ENCODE measurements around the gene TEX54. TPM values are rescaled to one million over a fixed set of nuclear protein-coding genes. Genes with fewer than 3 reads are reported as not detected.

Gene TEX54
- total and polyA plus RNA-seq, 11 donors: not detected

GRCh38 chr11:62787005-62787759 is 45.5 kb downstream of the TEX54 start, which contains the start of gene TMEM179B:
Gene TMEM179B, plus strand, starts transcription at chr11:62787402. Its CDS starts 30 bp downstream, at chr11:62787432.
- H3K4me3 ChIP-seq: peak within 1 kb of the TSS; percentile 83 to 100 (median 92)
- peaks cover 0 to 48% (median 32%) of the 10 kb centered on the region in 9 donors for H3K36me3 ChIP-seq
- peak within 1 kb of the TSS; percentile 88 to 100 (median 98) for H3K27ac ChIP-seq
- DNase-seq: peak; percentile 96 to 99 (median 99)
- peaks cover 6 to 54% (median 43%) of the 10 kb centered on the region in 12 donors for H3K4me1 ChIP-seq
- TF ChIP-seq POLR2A (IDR thresholded peaks at IDR 0.05) (peak; percentile 81 to 97), CTCF (IDR thresholded peaks at IDR 0.05) (peak in 6 of 12 donors; percentile 28 to 60 (median 46))
- peak; percentile 81 to 90 (median 89) for ATAC-seq
- 0% methylated on average over 33 to 88 of the region's 88 CpGs for WGBS, 4 donors
- no peaks in the 10 kb centered on the region for H3K27me3 ChIP-seq
- intact Hi-C loops (cut with DNase I): loop anchor here in 9 of 10 donors (2.0 to 5.0 kb wide), 8 partner anchors 16 to 95 kb away; partner anchors contain the start of genes NXF1 (in 1 of the 9), SLC3A2 (in 1 of the 9), STX5 (in 1 of the 9) and TAF6L (in 1 of the 9)
- no peaks in the 10 kb centered on the region for H3K9me3 ChIP-seq

GRCh38 chr11:62786318-62787004 is 46.2 kb downstream of the TEX54 start:
- H3K4me1 ChIP-seq: peaks cover 6 to 49% (median 41%) of the 10 kb centered on the region in 12 donors
- H3K27ac ChIP-seq: peak overlapping the region; percentile 88 to 100 (median 98)
- DNase-seq: peak; percentile 90 to 93 (median 91)
- TF ChIP-seq POLR2A (IDR thresholded peaks at IDR 0.05) (no peak), CTCF (IDR thresholded peaks at IDR 0.05) (peak in 11 of 12 donors; percentile 92 to 98 (median 94))
- WGBS, 4 donors: 1% methylated on average over 21 to 51 of the region's 51 CpGs
- H3K27me3 ChIP-seq: no peaks in the 10 kb centered on the region
- peak; percentile 55 to 85 (median 84) for ATAC-seq
- H3K4me3 ChIP-seq: peak overlapping the region; percentile 83 to 100 (median 92)
- no peaks in the 10 kb centered on the region for H3K9me3 ChIP-seq
- peaks cover 0 to 50% (median 35%) of the 10 kb centered on the region in 9 donors for H3K36me3 ChIP-seq
- intact Hi-C loops (cut with DNase I): loop anchor here (1.0 to 5.0 kb wide), 10 partner anchors 16 to 96 kb away; partner anchors contain the start of genes NXF1 (in 1 of the 10), SLC3A2 (in 1 of the 10), STX5 (in 1 of the 10) and TAF6L (in 1 of the 10)

- WGBS, 4 donors: 87 to 98% (median 89%) methylated on average over 7 of the region's 7 CpGs
- DNase-seq (peak in 1 of 5 donors; percentile 27), ATAC-seq (no peak)
- H3K9me3 ChIP-seq: no peaks in the 10 kb centered on the region
- H3K4me3 ChIP-seq: no peak overlapping the region
- no peak for TF ChIP-seq POLR2A (IDR thresholded peaks at IDR 0.05)
- TF ChIP-seq CTCF (IDR thresholded peaks at IDR 0.05): no peak
- intact Hi-C loops (cut with DNase I): no loop called here
- no peak overlapping the region for H3K27ac ChIP-seq
- no peaks in the 10 kb centered on the region for H3K27me3 ChIP-seq
- H3K4me1 ChIP-seq: peaks cover 6 to 13% (median 10%) of the 10 kb centered on the region in 12 donors
- H3K36me3 ChIP-seq: peaks cover 0 to 58% (median 41%) of the 10 kb centered on the region in 9 donors
Measured at GRCh38 chr11:62782753-62783152, 49.9 kb downstream of the TEX54 start.

Small RNA genes within 50 kb of the gene (microRNA-seq; reads per million reads assigned to microRNA genes)
- 0.77 to 4.3 (median 2.2) reads per million in 4 donors for gene MIR6514
- gene MIR6748: 0 to 0.41 (median 0.10) reads per million in 4 donors

Other genes with a start within 250 kb of the TEX54 start
- gene TUT1, start 241.3 kb downstream of the TEX54 start, total RNA-seq: 10 to 100 TPM in 7 of 9 donors, 1 to 10 TPM in 2; 6.3 to 16.3 (median 11.3) TPM
- gene TUT1, start 241.3 kb downstream of the TEX54 start, polyA plus RNA-seq: 10 to 100 TPM in 1 of 2 donors, 1 to 10 TPM in 1; 8.5 to 12.2 TPM
- 10 to 100 TPM; 24.1 to 55.3 (median 33.7) TPM for gene MTA2, start 231.0 kb downstream of the TEX54 start, total RNA-seq
- gene MTA2, start 231.0 kb downstream of the TEX54 start, polyA plus RNA-seq: 10 to 100 TPM; 18.4 to 40.3 TPM
- gene EML3, start 220.1 kb downstream of the TEX54 start, total RNA-seq: 10 to 100 TPM in 8 of 9 donors, 1 to 10 TPM in 1; 8.8 to 40.9 (median 16.2) TPM
- 10 to 100 TPM; 14.7 to 15.3 TPM for gene EML3, start 220.1 kb downstream of the TEX54 start, polyA plus RNA-seq
- 1 to 10 TPM; 1.5 to 5.8 (median 2.1) TPM for gene ROM1, start 219.6 kb downstream of the TEX54 start, total RNA-seq
- 1 to 10 TPM; 2.9 to 5.3 TPM for gene ROM1, start 219.6 kb downstream of the TEX54 start, polyA plus RNA-seq
- gene B3GAT3, start 210.9 kb downstream of the TEX54 start, total RNA-seq: 10 to 100 TPM in 7 of 9 donors, 1 to 10 TPM in 2; 9.2 to 20.5 (median 12.3) TPM
- gene B3GAT3, start 210.9 kb downstream of the TEX54 start, polyA plus RNA-seq: 10 to 100 TPM; 19.1 to 38.1 TPM
- 100 to 1,000 TPM in 4 of 9 donors, 10 to 100 TPM in 5; 64.4 to 182 (median 99.1) TPM for gene GANAB, start 186.2 kb downstream of the TEX54 start, total RNA-seq
- gene GANAB, start 186.2 kb downstream of the TEX54 start, polyA plus RNA-seq: 100 to 1,000 TPM in 1 of 2 donors, 10 to 100 TPM in 1; 49.3 to 113 TPM
- 10 to 100 TPM in 7 of 9 donors, 1 to 10 TPM in 2; 9.1 to 23.2 (median 11.5) TPM for gene INTS5, start 179.5 kb downstream of the TEX54 start, total RNA-seq
- gene INTS5, start 179.5 kb downstream of the TEX54 start, polyA plus RNA-seq: 10 to 100 TPM in 1 of 2 donors, 1 to 10 TPM in 1; 3.3 to 15.5 TPM
- gene C11orf98, start 167.6 kb downstream of the TEX54 start, total RNA-seq: 10 to 100 TPM; 24.0 to 56.2 (median 28.5) TPM
- 100 to 1,000 TPM in 1 of 2 donors, 10 to 100 TPM in 1; 75.1 to 191 TPM for gene C11orf98, start 167.6 kb downstream of the TEX54 start, polyA plus RNA-seq
- gene CSKMT, start 167.5 kb downstream of the TEX54 start, total RNA-seq: 1 to 10 TPM in 7 of 9 donors, under 1 TPM in 2; 0.38 to 8.7 (median 4.2) TPM
- gene CSKMT, start 167.5 kb downstream of the TEX54 start, polyA plus RNA-seq: 1 to 10 TPM; 4.4 to 6.6 TPM
- 1 to 10 TPM; 5.3 to 8.8 (median 5.9) TPM for gene UQCC3, start 161.2 kb downstream of the TEX54 start, total RNA-seq
- gene UQCC3, start 161.2 kb downstream of the TEX54 start, polyA plus RNA-seq: 10 to 100 TPM; 11.5 to 15.8 TPM
- gene LBHD1, start 160.6 kb downstream of the TEX54 start, total RNA-seq: 1 to 10 TPM; 1.8 to 6.3 (median 2.9) TPM
- gene LBHD1, start 160.6 kb downstream of the TEX54 start, polyA plus RNA-seq: 1 to 10 TPM; 1.4 to 1.8 TPM
- 100 to 1,000 TPM in 1 of 9 donors, 10 to 100 TPM in 8; 69.2 to 116 (median 83.1) TPM for gene UBXN1, start 153.8 kb downstream of the TEX54 start, total RNA-seq
- gene UBXN1, start 153.8 kb downstream of the TEX54 start, polyA plus RNA-seq: 100 to 1,000 TPM in 1 of 2 donors, 10 to 100 TPM in 1; 88.7 to 188 TPM
- gene LRRN4CL, start 143.3 kb downstream of the TEX54 start, total RNA-seq: 1 to 10 TPM in 8 of 9 donors, under 1 TPM in 1; 0.63 to 8.6 (median 2.7) TPM
- gene LRRN4CL, start 143.3 kb downstream of the TEX54 start, polyA plus RNA-seq: 1 to 10 TPM; 1.3 to 1.9 TPM
- 10 to 100 TPM; 13.3 to 30.1 (median 20.0) TPM for gene BSCL2, start 125.4 kb downstream of the TEX54 start, total RNA-seq
- gene BSCL2, start 125.4 kb downstream of the TEX54 start, polyA plus RNA-seq: 10 to 100 TPM; 23.1 to 39.4 TPM
- gene GNG3, start 125.2 kb downstream of the TEX54 start, total RNA-seq: under 1 TPM in 4 of 9 donors, not detected in 5; 0.27 to 0.55 (median 0.32) TPM
- gene GNG3, start 125.2 kb downstream of the TEX54 start, polyA plus RNA-seq: under 1 TPM in 1 of 2 donors, not detected in 1; 0.14 TPM
- gene HNRNPUL2, start 105.4 kb downstream of the TEX54 start, total RNA-seq: 10 to 100 TPM in 8 of 9 donors, 1 to 10 TPM in 1; 9.6 to 39.5 (median 32.6) TPM
- 10 to 100 TPM; 32.7 to 35.2 TPM for gene HNRNPUL2, start 105.4 kb downstream of the TEX54 start, polyA plus RNA-seq
- 10 to 100 TPM in 7 of 9 donors, 1 to 10 TPM in 2; 7.4 to 23.5 (median 12.1) TPM for gene TTC9C, start 104.4 kb downstream of the TEX54 start, total RNA-seq
- 10 to 100 TPM; 13.9 to 20.0 TPM for gene TTC9C, start 104.4 kb downstream of the TEX54 start, polyA plus RNA-seq
- gene ZBTB3, start 78.7 kb downstream of the TEX54 start, total RNA-seq: 10 to 100 TPM in 4 of 9 donors, 1 to 10 TPM in 5; 6.9 to 16.6 (median 9.9) TPM
- 1 to 10 TPM; 3.5 to 3.7 TPM for gene ZBTB3, start 78.7 kb downstream of the TEX54 start, polyA plus RNA-seq
- gene POLR2G, start 71.3 kb downstream of the TEX54 start, total RNA-seq: 10 to 100 TPM; 32.6 to 61.2 (median 43.8) TPM
- 100 to 1,000 TPM in 1 of 2 donors, 10 to 100 TPM in 1; 43.6 to 106 TPM for gene POLR2G, start 71.3 kb downstream of the TEX54 start, polyA plus RNA-seq
- 10 to 100 TPM in 3 of 9 donors, 1 to 10 TPM in 6; 7.1 to 19.5 (median 9.3) TPM for gene TAF6L, start 61.4 kb downstream of the TEX54 start, total RNA-seq
- 10 to 100 TPM; 12.7 to 12.9 TPM for gene TAF6L, start 61.4 kb downstream of the TEX54 start, polyA plus RNA-seq
- 10 to 100 TPM; 14.7 to 46.0 (median 19.4) TPM for gene TMEM179B, start 45.4 kb downstream of the TEX54 start, total RNA-seq
- gene TMEM179B, start 45.4 kb downstream of the TEX54 start, polyA plus RNA-seq: 10 to 100 TPM; 23.8 to 47.3 TPM
- gene TMEM223, start 40.8 kb downstream of the TEX54 start, total RNA-seq: 10 to 100 TPM; 19.0 to 52.3 (median 25.9) TPM
- 10 to 100 TPM; 26.3 to 55.6 TPM for gene TMEM223, start 40.8 kb downstream of the TEX54 start, polyA plus RNA-seq
- gene NXF1, start 27.4 kb downstream of the TEX54 start, total RNA-seq: 10 to 100 TPM; 28.5 to 51.7 (median 34.1) TPM
- 10 to 100 TPM; 40.7 to 63.4 TPM for gene NXF1, start 27.4 kb downstream of the TEX54 start, polyA plus RNA-seq
- gene STX5, start 790 bp downstream of the TEX54 start, total RNA-seq: 10 to 100 TPM; 16.2 to 26.8 (median 18.9) TPM
- gene STX5, start 790 bp downstream of the TEX54 start, polyA plus RNA-seq: 10 to 100 TPM in 1 of 2 donors, 1 to 10 TPM in 1; 8.6 to 36.1 TPM
- 10 to 100 TPM; 19.2 to 36.6 (median 24.8) TPM for gene WDR74, start 6.7 kb upstream of the TEX54 start, total RNA-seq
- gene WDR74, start 6.7 kb upstream of the TEX54 start, polyA plus RNA-seq: 10 to 100 TPM; 28.7 to 70.6 TPM
- gene SLC3A2, start 48.1 kb upstream of the TEX54 start, total RNA-seq: 10 to 100 TPM; 26.6 to 76.0 (median 59.1) TPM
- 100 to 1,000 TPM in 1 of 2 donors, 10 to 100 TPM in 1; 27.1 to 103 TPM for gene SLC3A2, start 48.1 kb upstream of the TEX54 start, polyA plus RNA-seq
- under 1 TPM in 2 of 9 donors, not detected in 7; 0.08 to 0.31 TPM for gene CHRM1, start 88.5 kb upstream of the TEX54 start, total RNA-seq
- gene CHRM1, start 88.5 kb upstream of the TEX54 start, polyA plus RNA-seq: not detected
- gene SLC22A6, start 152.1 kb upstream of the TEX54 start, total RNA-seq: not detected
- gene SLC22A6, start 152.1 kb upstream of the TEX54 start, polyA plus RNA-seq: not detected
- gene SLC22A8, start 183.0 kb upstream of the TEX54 start, total RNA-seq: not detected
- gene SLC22A8, start 183.0 kb upstream of the TEX54 start, polyA plus RNA-seq: not detected